ENCODE results near the gene ZNF260.
"Not testable (repeated sequence)": the region's sequence is repeated elsewhere in the genome, so short reads cannot be mapped to it uniquely, and the experiment has no call there.

The ZNF260 gene

DNA sequence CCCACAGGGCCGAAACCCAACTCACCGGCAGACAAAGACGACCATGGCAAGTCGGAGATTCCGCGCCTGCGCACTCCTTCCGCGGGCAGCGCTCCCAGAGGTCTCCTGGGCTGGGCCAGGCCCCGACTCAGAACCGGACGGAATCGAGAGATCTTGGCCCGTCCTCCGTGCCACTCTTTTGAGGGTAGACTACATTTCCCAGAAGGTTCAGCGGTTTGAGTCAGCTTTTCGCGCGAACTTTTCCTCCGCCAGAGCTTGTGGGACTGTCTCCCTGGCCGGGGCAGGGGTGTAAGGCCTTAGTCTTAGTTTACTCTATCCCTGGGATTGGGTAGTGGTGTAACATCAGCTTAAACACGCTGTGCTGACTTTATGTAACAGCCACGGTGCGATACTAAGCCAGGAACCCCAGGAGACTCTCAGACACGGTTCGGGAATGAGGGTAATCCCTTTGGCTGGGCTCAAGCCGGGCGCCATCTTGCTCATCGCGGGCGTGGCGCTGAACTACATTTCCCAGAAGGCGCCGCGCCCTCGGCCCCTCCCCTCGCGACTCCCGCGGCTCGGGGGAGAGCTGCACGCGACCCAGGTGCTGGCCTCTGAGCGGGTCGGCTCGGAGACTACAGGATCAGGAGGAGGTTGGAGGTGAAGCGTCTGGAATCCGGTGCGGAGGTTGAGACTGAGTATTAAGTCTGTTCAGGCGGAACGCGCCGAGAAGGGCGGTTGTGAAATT is at the start of gene ZNF260:
Gene ZNF260, minus strand, starts transcription at position 78 of the 727 bp plus-strand sequence. CDS start 13,033 bp downstream, outside the sequence.
- peak; percentile 90 for DNase-seq

DNA sequence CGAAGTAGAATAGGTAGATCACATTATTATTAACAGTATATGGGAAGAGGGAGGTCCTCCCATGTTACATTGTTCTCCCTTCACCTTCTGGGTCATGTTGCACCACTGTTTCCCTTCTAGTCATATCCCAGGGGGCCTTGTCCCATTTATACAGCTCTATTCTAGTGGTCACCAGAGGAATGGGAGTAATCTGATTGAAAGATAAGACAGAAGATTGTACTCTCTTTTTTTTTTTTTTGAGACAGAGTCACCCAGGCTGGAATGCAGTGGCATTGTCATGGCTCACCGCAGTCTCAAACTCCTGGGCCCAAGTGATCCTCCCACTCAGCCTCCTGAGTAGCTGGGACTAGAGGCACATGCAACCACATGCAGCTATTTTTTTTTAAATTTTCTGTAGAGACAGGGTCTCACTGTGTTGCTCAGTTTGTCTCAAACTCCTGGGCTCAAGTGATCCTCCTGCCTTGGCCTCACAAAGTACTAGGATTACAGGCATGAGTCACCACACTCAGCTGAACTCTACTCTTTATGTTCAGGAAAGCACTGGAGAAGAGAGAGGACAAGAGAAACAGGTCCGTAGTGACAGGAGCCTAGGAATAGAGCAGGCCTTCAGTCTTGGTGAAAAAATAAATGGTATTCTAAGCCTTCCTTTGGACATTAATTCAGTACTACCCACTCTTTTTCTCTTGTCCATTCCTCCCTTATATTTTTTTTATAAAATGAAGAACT is 49.4 kb upstream of the ZNF260 start:
- no peak for DNase-seq

DNA sequence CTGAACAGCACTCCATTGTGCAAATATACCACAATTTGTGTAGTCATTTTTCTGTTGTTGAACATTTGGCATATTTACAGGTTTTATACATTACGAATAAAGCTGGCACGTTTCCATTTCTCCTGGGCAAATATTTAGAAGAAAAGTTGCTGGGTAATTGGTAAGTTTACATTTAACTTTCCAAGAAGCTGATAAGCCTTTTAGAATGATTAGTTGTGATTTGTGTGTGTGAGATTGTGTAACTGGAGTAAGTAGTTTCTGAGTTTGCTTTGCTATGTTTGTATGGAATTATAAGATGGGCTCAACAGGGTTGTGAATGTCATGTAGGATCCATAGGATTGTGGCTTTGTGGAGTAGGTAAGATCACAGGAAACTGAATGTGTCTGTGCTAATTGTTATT is 46.7 kb upstream of the ZNF260 start:
- DNase-seq, result no peak

DNA sequence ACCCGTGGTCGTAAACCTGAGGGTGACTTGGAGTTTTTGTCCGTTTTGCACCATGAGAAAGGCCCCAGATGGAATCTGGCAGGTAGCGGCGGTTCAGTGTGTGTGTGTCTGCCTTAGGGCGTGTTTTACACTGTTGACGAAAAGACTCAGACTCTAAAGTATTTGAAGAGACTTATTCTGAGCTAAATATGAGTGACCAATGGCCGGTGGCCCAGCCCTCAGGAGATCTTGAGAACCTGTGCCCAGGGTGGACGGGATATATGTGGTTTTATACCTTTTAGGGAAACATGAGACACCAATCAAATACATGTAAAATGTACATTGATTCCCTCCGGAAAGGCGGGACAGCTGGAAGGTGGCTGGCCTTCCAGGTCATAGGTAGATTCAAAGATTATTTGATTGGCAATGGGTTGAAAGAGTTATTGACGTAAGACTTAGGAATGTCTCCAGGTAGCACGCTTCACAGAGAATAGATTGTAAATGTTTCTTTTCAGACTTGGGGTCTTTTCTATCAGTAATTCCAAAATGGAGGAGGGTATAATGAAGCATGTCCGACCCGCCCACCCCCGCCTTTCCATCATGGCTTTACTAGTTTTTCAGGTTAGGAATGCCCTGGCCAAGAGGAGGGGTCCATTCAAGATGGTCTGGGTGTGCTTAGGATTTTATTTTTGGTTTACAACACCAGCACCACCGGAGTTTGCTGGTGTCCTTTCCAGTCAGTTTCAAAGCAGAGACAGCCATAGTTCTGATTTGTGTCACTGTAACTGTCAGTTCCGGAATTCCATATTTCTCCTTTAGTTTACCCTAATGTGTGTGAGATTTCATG is 46.0 kb upstream of the ZNF260 start:
- no peak for DNase-seq

DNA sequence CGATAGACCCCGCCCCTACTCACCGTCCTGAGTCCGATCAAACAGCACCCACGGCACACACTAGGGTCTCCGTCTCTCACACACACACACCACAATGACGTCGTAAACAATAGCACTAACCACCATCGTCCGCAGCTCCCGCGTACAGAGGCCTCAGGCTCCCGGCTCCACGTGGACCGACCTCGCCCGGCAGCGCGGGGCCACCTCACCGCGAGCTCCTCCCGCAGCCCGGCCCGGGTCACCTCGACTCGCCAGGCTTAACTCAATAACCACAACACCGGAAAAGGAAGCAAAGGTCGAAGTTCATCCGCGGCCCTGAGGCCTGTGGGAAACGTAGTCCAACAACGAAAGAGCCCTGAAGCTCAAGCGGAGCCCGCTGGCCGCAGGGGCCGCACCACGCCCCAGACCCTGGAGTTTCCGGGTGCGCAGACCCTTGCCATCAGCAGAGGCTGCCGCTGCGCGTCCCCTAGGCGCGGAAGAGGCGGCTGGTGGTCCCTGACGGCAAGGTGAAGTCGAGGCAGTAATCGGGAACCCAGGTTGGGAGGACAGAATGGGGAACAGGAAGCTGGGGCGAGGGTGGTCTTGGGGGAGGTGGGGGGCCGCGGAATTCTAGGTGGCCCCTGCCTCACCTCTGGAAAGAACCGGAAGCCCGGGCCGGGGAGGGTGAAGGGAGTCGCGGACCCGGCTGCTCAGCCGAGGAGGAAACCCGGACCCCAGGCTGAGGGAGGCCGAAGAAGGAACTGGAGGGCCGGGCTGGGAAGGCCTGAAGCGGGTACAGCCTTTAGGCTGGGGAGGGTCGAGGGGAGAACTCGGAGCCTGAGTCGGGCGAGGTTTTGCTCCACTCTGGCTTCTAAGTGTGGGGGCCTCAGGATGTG is 45.2 kb upstream of the ZNF260 start, which contains the start of gene ZNF529:
Gene ZNF529, minus strand, starts transcription at position 273 of the 875 bp plus-strand sequence. CDS start 946 bp downstream, outside the sequence.
- DNase-seq, result peak; percentile 69

DNA sequence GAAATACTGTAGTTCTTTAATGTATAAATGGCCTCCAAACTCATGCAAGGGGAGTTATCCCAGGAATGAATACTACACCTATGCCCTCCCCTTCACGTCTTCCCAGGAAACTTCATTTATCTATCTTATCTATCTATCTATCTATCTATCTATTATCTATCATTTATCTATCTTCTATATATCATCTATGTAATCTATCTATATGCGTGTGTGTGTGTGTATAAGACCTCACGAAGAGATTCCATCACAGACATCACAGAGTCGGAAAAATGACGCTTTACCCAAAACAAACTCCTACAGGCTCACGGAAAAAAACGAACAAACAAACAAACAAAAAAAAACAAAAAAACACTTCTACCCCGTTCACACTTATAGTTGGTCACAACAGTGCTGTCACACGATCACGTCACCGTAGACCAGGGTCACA is 44.5 kb upstream of the ZNF260 start:
- no peak for DNase-seq

DNA sequence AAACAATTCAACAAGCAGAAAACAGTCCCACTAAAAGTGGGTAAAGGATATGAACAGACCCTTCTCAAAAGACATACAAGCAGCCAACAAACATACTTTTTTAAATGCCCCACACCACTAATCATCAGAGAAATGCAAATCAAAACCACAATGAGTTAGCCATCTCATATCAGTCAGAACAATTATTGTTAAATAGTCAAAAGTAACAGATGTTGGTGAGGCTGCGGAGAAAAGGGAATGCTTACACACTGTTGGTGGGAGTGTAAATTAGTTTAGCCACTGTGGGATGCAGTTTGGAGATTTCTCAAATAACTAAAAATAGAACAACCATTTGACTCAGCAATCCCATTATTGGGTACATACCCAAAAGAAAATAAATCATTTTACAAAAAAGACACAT is 36.3 kb upstream of the ZNF260 start:
- DNase-seq, result no peak

DNA sequence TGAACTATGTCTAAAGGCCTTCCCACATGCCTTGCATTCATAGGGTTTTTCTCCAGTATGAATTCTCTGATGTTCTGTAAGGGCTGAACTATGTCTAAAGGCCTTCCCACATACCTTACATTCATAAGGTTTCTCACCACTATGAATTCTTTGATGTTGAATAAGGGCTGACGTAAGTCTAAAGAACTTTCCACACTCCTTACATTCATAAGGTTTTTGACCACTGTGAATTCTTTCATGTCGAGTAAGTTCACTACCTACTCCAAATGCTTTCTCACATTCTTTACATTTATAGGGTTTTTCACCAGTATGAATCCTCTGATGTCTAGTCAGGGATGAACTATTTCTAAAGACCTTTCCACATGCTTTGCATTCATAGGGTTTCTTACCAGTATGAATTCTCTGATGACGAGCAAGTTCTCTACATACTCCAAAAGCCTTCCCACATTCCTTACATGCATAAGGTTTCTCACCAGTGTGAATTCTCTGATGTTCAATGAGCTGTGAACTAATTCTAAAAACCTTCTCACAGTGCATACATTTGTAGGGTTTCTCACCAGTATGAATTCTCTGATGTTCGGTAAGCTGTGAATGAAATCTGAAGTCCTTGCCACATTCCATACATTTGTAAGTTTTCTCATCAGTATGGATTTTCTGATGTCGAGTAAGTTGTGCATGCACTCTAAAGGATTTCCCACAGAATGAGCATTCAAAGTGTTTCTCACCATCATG is 19.1 kb upstream of the ZNF260 start:
- no peak for DNase-seq

DNA sequence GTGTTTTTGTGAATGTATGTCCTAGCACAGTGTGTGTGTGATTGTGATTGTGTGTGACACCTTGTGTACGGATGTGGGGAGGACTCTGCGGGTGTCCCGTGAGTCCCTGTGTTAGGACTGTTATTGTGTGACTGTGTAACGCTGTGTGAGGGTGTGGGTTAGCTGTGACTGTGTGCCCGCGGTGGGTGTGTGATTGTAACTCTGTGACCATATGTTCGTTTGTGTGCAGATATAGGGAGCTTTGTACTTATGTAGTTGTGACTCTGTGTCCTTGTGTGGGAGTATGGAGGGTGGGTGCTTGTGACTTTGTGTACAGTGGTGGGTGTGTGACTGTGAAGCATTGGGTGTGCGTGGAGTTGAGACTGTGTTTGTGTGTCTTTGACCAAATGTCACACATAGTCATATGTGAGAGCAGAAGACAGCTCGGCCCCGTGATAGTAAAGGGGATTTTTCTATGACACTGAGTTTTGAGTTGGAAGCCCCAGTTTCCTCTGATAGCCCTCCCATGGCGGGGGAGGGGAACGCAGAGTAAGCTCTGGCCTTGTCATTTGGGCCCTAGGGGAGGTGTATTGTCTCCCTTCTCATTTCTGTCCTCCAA is 949 bp upstream of the ZNF260 start:
- DNase-seq, result no peak

DNA sequence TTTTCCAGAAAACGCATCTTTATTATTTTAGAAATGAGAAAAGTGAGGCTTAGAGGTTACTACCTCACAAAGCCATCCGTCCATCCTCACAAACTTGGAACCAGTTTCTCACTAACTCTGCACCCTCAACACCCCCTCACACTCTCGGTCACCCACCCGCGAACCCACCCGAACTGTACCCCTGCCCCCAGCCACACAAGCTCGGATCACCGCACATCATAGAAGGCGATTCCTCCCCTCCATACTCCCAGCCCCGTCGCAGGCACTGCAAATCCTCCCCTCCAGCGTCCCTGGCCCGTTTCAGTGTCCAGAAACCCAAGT is 238 bp downstream of the ZNF260 start:
- no peak for DNase-seq

DNA sequence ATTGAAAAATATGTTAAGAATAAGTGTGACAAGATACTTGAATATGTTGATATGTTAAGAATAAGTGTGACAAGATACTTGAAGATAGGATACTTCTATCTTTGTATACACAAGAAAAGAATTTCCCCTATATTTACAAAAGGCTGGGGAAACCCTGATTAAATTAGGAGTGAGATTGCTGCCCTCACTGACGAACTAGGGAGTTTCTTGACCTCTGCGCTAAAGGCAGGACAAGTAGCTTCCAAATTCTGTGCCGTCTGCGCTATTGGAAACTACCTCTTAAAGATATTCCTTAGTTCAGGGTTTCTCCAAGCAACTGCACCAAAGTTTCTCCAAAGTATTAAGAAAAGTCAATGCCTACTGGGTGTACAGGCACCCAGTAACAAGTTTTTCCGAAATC is 730 bp downstream of the ZNF260 start:
- no peak for DNase-seq

DNA sequence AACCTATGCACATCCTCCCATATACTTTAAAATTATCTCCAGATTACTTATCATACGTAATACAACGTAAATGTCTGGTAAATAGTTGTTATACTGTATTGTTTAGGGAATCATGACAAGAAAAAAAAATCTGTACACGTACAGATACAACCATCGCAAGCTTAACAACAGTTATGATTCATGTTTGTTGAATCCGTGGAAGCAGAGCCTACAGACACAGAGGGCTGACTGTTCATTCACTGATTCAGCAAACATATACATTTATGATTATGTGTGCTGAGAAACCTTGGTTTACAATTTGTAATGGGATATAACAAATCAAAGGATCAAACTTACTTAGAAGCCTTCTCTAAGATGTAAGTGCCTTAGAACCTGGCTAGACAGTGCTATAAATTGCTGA is 1.5 kb downstream of the ZNF260 start:
- DNase-seq, result no peak

DNA sequence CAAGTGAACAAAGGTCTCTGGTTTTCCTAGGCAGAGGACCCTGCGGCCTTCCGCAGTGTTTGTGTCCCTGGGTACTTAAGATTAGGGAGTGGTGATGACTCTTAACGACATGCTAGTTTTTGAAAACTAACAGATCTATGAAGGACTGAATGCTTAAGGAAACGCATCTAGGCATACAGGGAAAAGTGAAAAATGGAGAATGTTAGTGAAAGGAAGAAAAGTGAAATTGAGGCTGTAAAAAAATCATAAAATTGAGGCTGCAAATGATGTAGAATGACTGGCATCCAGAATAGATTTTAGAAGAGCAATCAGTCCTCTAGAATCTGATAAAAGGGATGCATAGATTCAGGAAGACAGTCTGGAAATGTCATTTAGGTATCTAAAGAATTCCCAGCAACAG is 3.5 kb downstream of the ZNF260 start:
- no peak for DNase-seq

DNA sequence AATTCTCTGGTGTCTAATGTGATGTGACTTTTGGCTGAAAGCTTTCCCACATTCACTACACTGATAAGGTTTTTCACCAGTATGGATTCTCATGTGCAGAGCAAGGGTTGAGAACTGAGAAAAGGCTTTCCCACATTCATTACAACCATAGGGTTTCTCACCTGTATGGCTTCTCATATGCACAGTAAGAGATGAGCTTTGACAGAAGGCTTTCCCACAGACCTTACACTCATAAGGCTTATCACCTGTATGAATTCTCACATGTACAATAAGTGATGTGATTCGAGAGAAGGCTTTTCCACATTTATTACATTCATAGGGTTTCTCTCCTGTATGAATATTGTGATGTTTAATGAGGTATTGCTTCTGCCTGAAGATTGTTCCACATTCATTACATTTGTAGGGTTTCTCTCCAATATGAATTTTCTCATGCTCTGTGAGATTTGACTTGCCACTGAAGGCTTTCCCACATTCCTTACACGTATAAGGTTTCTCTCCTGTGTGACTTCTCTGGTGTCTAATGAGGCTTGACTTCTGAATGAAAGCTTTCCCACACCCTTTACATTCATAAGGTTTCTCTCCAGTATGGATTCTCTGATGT is 14.0 kb downstream of the ZNF260 start:
- no peak for DNase-seq

DNA sequence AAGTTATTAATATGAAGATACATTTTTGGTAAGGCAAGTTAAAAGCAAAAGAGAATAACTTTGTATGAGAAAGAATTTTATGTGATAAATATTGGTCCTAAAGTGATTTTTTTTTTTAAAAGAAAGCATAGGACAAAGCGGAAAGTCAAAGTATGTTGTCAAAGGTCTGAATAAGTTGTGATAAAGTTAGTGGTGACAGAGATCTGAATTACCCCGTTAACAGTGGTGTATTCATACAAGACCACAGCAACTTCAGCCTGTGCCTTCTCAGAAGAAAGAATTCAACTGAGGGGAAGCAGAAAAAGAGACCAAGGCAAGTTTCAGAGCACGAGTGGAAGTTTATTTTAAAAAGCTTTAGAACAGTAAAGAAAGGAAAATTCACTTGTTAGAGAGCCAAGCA is 19.7 kb downstream of the ZNF260 start:
- DNase-seq, result no peak

DNA sequence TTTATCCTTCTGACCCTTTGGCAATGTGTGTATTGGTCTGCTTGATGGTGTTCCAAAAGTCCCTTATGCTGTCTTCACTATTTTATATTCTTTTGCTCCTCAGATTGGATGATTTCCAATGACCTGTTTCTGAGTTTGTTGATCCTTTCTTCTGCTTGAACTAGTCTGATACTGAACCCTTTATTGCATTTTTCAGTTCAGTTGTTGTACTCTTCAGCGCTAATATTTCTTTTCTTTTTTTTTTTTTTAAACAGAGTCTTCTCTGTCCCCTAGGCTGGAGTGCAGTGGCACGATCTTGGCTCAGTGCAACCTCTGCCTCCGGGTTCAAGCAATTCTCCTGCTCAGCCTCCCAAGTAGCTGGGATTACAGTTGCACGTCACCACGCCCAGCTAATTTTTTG is 26.1 kb downstream of the ZNF260 start:
- no peak for DNase-seq

DNA sequence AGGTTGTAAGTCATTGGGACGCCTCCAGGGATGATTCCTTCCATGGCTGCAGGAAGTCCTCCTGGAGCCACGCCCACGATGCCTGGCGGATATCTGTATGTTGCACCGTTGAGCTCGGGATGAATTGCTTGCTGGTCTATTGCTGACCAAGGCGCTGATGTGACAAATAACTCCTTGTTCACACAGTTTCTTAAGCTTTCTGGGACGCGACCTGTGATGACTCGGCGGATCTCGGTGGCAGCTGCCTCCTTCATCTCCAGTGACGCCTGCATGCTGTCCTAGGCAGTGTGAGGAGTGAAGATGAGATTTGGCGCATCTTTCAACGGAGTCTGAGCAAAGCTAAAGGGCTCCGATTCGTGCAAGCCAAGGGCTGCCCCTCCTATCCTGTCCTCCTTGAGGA is 31.1 kb downstream of the ZNF260 start:
- no peak for DNase-seq

DNA sequence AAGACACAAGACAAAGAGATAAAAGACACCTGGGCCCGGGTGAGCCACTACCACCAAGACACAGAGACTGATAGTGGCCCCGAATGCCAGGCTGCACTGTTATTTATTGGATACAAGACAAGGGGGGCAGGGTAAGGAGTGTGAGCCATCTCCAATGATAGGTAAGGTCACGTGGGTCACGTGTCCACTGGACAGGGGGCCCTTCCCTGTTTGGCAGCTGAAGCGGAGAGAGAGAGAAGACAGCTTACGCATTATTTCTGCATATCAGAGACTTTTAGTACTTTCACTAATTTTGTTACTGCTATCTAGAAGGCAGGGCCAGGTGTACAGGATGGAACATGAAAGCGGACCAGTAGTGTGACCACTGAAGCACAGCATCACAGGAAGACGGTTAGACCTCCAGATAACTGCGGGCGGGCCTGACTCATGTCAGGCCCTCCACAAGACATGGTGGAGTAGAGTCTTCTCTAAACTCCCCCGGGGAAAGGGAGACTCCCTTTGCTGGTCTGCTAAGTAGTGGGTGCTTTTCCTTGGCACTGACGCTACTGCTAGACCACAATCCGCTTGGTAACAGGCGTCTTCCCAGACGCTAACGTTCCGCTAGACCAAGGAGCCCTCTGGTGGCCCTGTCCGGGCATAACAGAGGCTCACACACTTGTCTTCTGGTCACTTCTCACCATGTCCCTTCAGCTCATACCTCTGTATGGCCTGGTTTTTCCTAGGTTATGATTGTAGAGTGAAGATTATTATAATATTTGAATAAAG is 35.2 kb downstream of the ZNF260 start:
- DNase-seq, result peak; percentile 42

DNA sequence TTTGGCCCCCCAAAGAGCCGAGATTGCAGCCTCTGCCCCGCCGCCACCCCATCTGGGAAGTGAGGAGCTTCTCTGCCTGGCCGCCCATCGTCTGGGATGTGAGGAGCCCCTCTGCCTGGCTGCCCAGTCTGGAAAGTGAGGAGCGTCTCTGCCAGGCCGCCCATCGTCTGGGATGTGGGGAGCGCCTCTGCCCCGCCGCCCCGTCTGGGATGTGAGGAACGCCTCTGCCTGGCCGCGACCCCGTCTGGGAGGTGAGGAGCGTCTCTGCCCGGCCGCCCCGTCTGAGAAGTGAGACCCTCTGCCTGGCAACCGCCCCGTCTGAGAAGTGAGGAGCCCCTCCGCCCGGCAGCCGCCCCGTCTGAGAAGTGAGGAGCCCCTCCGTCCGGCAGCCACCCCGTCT is 37.2 kb downstream of the ZNF260 start:
- not testable (repeated sequence) for DNase-seq

DNA sequence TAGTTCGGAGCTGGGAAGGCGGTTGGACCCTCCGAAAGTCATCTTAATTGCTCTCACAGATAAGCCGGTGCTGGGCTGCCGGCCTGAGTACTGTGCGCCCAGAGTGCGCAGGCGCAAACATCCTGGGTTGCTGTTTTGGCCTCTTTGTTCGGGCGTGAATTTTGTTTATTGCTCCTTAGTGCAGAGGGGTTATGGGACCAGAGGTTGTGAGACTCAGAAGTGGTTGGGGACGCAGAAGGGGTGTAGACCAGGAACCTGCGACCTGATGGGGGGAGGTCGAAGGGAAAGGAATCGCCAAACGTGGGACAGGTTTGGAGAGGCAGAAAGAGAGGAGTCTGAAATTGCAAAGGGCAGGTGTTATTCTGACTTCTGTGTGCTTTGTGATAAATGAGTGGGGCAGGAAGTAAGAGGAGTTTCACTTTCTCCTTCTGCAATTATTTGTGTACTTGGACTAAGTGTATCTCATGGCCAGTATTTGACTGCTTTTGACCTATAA is 38.1 kb downstream of the ZNF260 start:
- DNase-seq, result peak; percentile 89
